Measurements from ENCODE around the gene EYA2.

- no peak for TF ChIP-seq CTCF (conservative IDR thresholded peaks at IDR 0.05)
- no peak for TF ChIP-seq ZFX (IDR thresholded peaks at IDR 0.05)
Measured at GRCh38 chr20:47187450-47188195, 293.0 kb downstream of the EYA2 start.

Measured in C4-2B (cell line).